ENCODE data around the gene CD8A.
"Not testable (repeated sequence)": the region's sequence is repeated elsewhere in the genome, so short reads cannot be mapped to it uniquely, and the experiment has no call there.

CD8A gene

GRCh38 chr2:86779971-86780370 lies 10.7 kb downstream of the CD8A start:
- DNase-seq (ENCODE audit: low spot score) (no peak), FAIRE-seq (no peak)

GRCh38 chr2:86778957-86779356 lies 11.8 kb downstream of the CD8A start:
- FAIRE-seq (no peak), DNase-seq (ENCODE audit: low spot score) (no peak)

GRCh38 chr2:86776532-86776931 lies 14.2 kb downstream of the CD8A start:
- DNase-seq (ENCODE audit: low spot score) (no peak), FAIRE-seq (no peak)

GRCh38 chr2:86775338-86775737 lies 15.4 kb downstream of the CD8A start:
- no peak for DNase-seq (ENCODE audit: low spot score)
- FAIRE-seq, result no peak

- FAIRE-seq, result no peak
- DNase-seq (ENCODE audit: low spot score), result no peak
Observed at GRCh38 chr2:86774862-86775261, 15.9 kb downstream of the CD8A start.

GRCh38 chr2:86772611-86773010 lies 18.1 kb downstream of the CD8A start:
- FAIRE-seq (no peak), DNase-seq (ENCODE audit: low spot score) (no peak)

- no peak for FAIRE-seq
- no peak for DNase-seq (ENCODE audit: low spot score)
Observed at GRCh38 chr2:86770816-86771301, 19.9 kb downstream of the CD8A start.

- DNase-seq (ENCODE audit: low spot score), result no peak
- FAIRE-seq, result no peak
Observed at GRCh38 chr2:86769838-86770237, 20.9 kb downstream of the CD8A start.

GRCh38 chr2:86768189-86768949 lies 22.3 kb downstream of the CD8A start:
- DNase-seq (ENCODE audit: low spot score) (no peak), FAIRE-seq (no peak)

GRCh38 chr2:86765310-86765695 lies 25.4 kb downstream of the CD8A start:
- no peak for DNase-seq (ENCODE audit: low spot score)
- FAIRE-seq, result no peak

GRCh38 chr2:86764661-86765309 lies 25.9 kb downstream of the CD8A start:
- FAIRE-seq (peak; percentile 72), DNase-seq (ENCODE audit: low spot score) (peak; percentile 18)

- no peak for DNase-seq (ENCODE audit: low spot score)
- FAIRE-seq, result no peak
Observed at GRCh38 chr2:86760371-86760770, 30.3 kb downstream of the CD8A start.

GRCh38 chr2:86758405-86758804 lies 32.3 kb downstream of the CD8A start:
- no peak for FAIRE-seq
- DNase-seq (ENCODE audit: low spot score), result no peak

GRCh38 chr2:86753606-86754005 lies 37.1 kb downstream of the CD8A start:
- DNase-seq (ENCODE audit: low spot score), result no peak
- no peak for FAIRE-seq

- FAIRE-seq, result no peak
Observed at GRCh38 chr2:86752934-86753333, 37.8 kb downstream of the CD8A start.

GRCh38 chr2:86751778-86752177 lies 38.9 kb downstream of the CD8A start:
- no peak for FAIRE-seq

More at GRCh38 chr2:86752934-86753333, 37.8 kb downstream of the CD8A start:
- DNase-seq (ENCODE audit: low spot score), result no peak

GRCh38 chr2:86750240-86750839 lies 40.4 kb downstream of the CD8A start:
- FAIRE-seq, result no peak
- no peak for DNase-seq (ENCODE audit: low spot score)

More at GRCh38 chr2:86751778-86752177, 38.9 kb downstream of the CD8A start:
- no peak for DNase-seq (ENCODE audit: low spot score)

- DNase-seq (ENCODE audit: low spot score) (no peak), FAIRE-seq (no peak)
Observed at GRCh38 chr2:86747711-86748639, 42.7 kb downstream of the CD8A start.

GRCh38 chr2:86746939-86747338 lies 43.8 kb downstream of the CD8A start:
- no peak for DNase-seq (ENCODE audit: low spot score)
- no peak for FAIRE-seq

- no peak for FAIRE-seq
- no peak for DNase-seq (ENCODE audit: low spot score)
Observed at GRCh38 chr2:86744152-86744551, 46.6 kb downstream of the CD8A start.

GRCh38 chr2:86741889-86742498 lies 48.7 kb downstream of the CD8A start:
- DNase-seq (ENCODE audit: low spot score); FAIRE-seq: not testable (repeated sequence)
